NCI-H1694 (cell line): ENCODE data around the gene KLC1.
A peak's percentile ranks its signal among the peaks of the same experiment; 100 is the strongest.

Experiments used
- DNase-seq: peaks from one replicate; lab custom pipeline; 2025; lab: John Stamatoyannopoulos, UW

The KLC1 gene

GRCh38 chr14:103659631-103660030 lies 30.6 kb downstream of the KLC1 start:
- no peak for DNase-seq

GRCh38 chr14:103662029-103662428 lies 33.0 kb downstream of the KLC1 start:
- DNase-seq = no peak

- DNase-seq = no peak
These were observed 33.6 kb downstream of the KLC1 start for GRCh38 chr14:103662591-103662990.

GRCh38 chr14:103663506-103663905 lies 34.5 kb downstream of the KLC1 start:
- DNase-seq = no peak

- DNase-seq = no peak
These were observed 38.7 kb downstream of the KLC1 start for GRCh38 chr14:103667671-103668070.

- DNase-seq = no peak
These were observed 39.1 kb downstream of the KLC1 start for GRCh38 chr14:103668117-103668516.

- no peak for DNase-seq
These were observed 40.4 kb downstream of the KLC1 start for GRCh38 chr14:103669370-103669769.

- DNase-seq = no peak
These were observed 42.9 kb downstream of the KLC1 start for GRCh38 chr14:103671911-103672310.

- DNase-seq = no peak
These were observed 46.9 kb downstream of the KLC1 start for GRCh38 chr14:103675957-103676356.

- DNase-seq = no peak
These were observed 48.1 kb downstream of the KLC1 start for GRCh38 chr14:103676881-103677675.

GRCh38 chr14:103679351-103679750 lies 50.3 kb downstream of the KLC1 start:
- DNase-seq = peak; percentile 36

- no peak for DNase-seq
These were observed 51.6 kb downstream of the KLC1 start for GRCh38 chr14:103680491-103681231.

- DNase-seq = no peak
These were observed 54.1 kb downstream of the KLC1 start for GRCh38 chr14:103683139-103683538.

GRCh38 chr14:103684471-103684870 lies 55.5 kb downstream of the KLC1 start:
- DNase-seq = no peak

- no peak for DNase-seq
These were observed 55.9 kb downstream of the KLC1 start for GRCh38 chr14:103684871-103685270.

- DNase-seq = no peak
These were observed 56.5 kb downstream of the KLC1 start for GRCh38 chr14:103685276-103686211.

- DNase-seq = no peak
These were observed 57.9 kb downstream of the KLC1 start for GRCh38 chr14:103686831-103687485.

GRCh38 chr14:103687712-103688111 lies 58.7 kb downstream of the KLC1 start:
- DNase-seq = no peak

GRCh38 chr14:103688441-103688840 lies 59.4 kb downstream of the KLC1 start:
- DNase-seq = no peak

GRCh38 chr14:103688906-103689902 lies 60.2 kb downstream of the KLC1 start:
- no peak for DNase-seq
